H9 (cell line): Measurements from ENCODE around the gene ABHD17B. TPM values are rescaled to one million over a fixed set of nuclear protein-coding genes. Genes with fewer than 3 reads are reported as not detected.

ENCODE experiments used
- DNase-seq: peaks from one replicate; pipeline ENCODE4 v3.0.0-alpha.2; 2017
- H2AFZ ChIP-seq: one replicate; pipeline ENCODE4 v1.6.1; 2013; ENCODE audit warnings: mild to moderate bottlenecking, low read length, control low read depth, moderate library complexity
- H2AK5ac ChIP-seq: 2 replicates; pipeline ENCODE4 v1.6.1; 2013; ENCODE audit warnings: low read length, control low read depth, mixed read lengths; ENCODE audit not compliant: insufficient read length
- H2BK120ac ChIP-seq: one replicate; pipeline ENCODE4 v1.6.1; 2013; ENCODE audit warnings: low read depth, mild to moderate bottlenecking, low read length, control low read depth, inconsistent platforms; ENCODE audit not compliant: poor library complexity, severe bottlenecking
- H2BK12ac ChIP-seq: 2 replicates; pipeline ENCODE4 v1.6.1; 2013; ENCODE audit warnings: low read length, control low read depth, mixed read lengths, low read depth; ENCODE audit not compliant: insufficient read length
- H2BK15ac ChIP-seq: 2 replicates; pipeline ENCODE4 v1.6.1; 2013; ENCODE audit warnings: low read depth, low read length, control low read depth
- H2BK20ac ChIP-seq: one replicate; pipeline ENCODE4 v1.6.1; 2013; ENCODE audit warnings: low read depth, mild to moderate bottlenecking, low read length, control low read depth, inconsistent platforms; ENCODE audit not compliant: poor library complexity, severe bottlenecking
- H2BK5ac ChIP-seq: 2 replicates; pipeline ENCODE4 v1.6.1; 2013; ENCODE audit warnings: low read length, control low read depth, mixed read lengths; ENCODE audit not compliant: insufficient read length
- H3K14ac ChIP-seq: 2 replicates; pipeline ENCODE4 v1.6.1; 2013; ENCODE audit warnings: low read length, control low read depth; ENCODE audit not compliant: insufficient read depth
- H3K18ac ChIP-seq: 2 replicates; pipeline ENCODE4 v1.6.1; 2013; ENCODE audit warnings: low read depth, mild to moderate bottlenecking, mixed read lengths, low read length, control low read depth; ENCODE audit not compliant: insufficient read length
- H3K23ac ChIP-seq: 2 replicates; pipeline ENCODE4 v1.6.1; 2013; ENCODE audit warnings: low read length, control low read depth, mixed read lengths, low read depth; ENCODE audit not compliant: insufficient read length
- H3K23me2 ChIP-seq: 2 replicates; pipeline ENCODE4 v1.6.1; 2013; ENCODE audit warnings: low read depth, mild to moderate bottlenecking, mixed read lengths, low read length, control low read depth; ENCODE audit not compliant: insufficient read length, poor library complexity, severe bottlenecking
- H3K27ac ChIP-seq: 2 replicates; pipeline ENCODE4 v1.5.1; 2013; ENCODE audit warnings: low read length, control low read depth, mixed read lengths, low read depth; ENCODE audit not compliant: insufficient read length
- H3K27me3 ChIP-seq: 2 replicates; pipeline ENCODE4 v1.6.1; 2013; ENCODE audit warnings: low read length, control low read depth, inconsistent platforms; ENCODE audit not compliant: insufficient read depth
- H3K4ac ChIP-seq: 2 replicates; pipeline ENCODE4 v1.6.1; 2013; ENCODE audit warnings: low read depth, mild to moderate bottlenecking, control low read depth, inconsistent platforms, low read length, moderate library complexity
- H3K4me1 ChIP-seq: 2 replicates; pipeline ENCODE4 v1.6.1; 2013; ENCODE audit warnings: low read length, control low read depth, inconsistent platforms; ENCODE audit not compliant: insufficient read depth
- H3K4me2 ChIP-seq: 2 replicates; pipeline ENCODE4 v1.6.1; 2013; ENCODE audit warnings: low read length, control low read depth, mixed read lengths; ENCODE audit not compliant: insufficient read length, insufficient read depth
- H3K56ac ChIP-seq: 2 replicates; pipeline ENCODE4 v1.6.1; 2013; ENCODE audit warnings: low read depth, mild to moderate bottlenecking, mixed read lengths, low read length, control low read depth; ENCODE audit not compliant: insufficient read length
- H3K79me1 ChIP-seq: 2 replicates; pipeline ENCODE4 v1.6.1; 2013; ENCODE audit warnings: low read depth, mild to moderate bottlenecking, moderate library complexity, low read length, control low read depth, inconsistent platforms; ENCODE audit not compliant: insufficient read depth, poor library complexity, severe bottlenecking
- H3K79me2 ChIP-seq: 2 replicates; pipeline ENCODE4 v1.6.1; 2013; ENCODE audit warnings: low read length, control low read depth, inconsistent platforms; ENCODE audit not compliant: insufficient read depth
- H3K9ac ChIP-seq: 2 replicates; pipeline ENCODE4 v1.6.1; 2013; ENCODE audit warnings: low read length, control low read depth, mixed read lengths; ENCODE audit not compliant: insufficient read length; ENCODE audit errors: extremely low read depth
- H3K9me3 ChIP-seq: one replicate; pipeline ENCODE4 v1.6.1; 2013; ENCODE audit warnings: low read depth, low read length, inconsistent platforms; ENCODE audit not compliant: control insufficient read depth
- H3T11ph ChIP-seq: one replicate; pipeline ENCODE4 v1.6.1; 2013; ENCODE audit warnings: mild to moderate bottlenecking, low read length, control low read depth, inconsistent platforms
- H4K20me1 ChIP-seq: one replicate; pipeline ENCODE4 v1.6.1; 2013; ENCODE audit not compliant: control insufficient read depth, insufficient read length, insufficient read depth
- H4K5ac ChIP-seq: 2 replicates; pipeline ENCODE4 v1.6.1; 2013; ENCODE audit warnings: low read depth, mild to moderate bottlenecking, mixed read lengths, low read length, control low read depth; ENCODE audit not compliant: insufficient read length
- H4K8ac ChIP-seq: replicated peaks from 2 replicates; pipeline ENCODE4 v1.6.1; 2013; ENCODE audit warnings: low read length, control low read depth, mixed read lengths, low read depth; ENCODE audit not compliant: insufficient read length
- H4K91ac ChIP-seq: 2 replicates; pipeline ENCODE4 v1.6.1; 2013; ENCODE audit warnings: low read depth, mild to moderate bottlenecking, moderate library complexity, mixed read lengths, low read length, control low read depth; ENCODE audit not compliant: insufficient read length
- H3K27ac Mint-ChIP-seq, 3 experiments: 2 replicates in 2 of 3; 3 replicates in 1 of 3; pipeline ENCODE4 v1.8.0; 2020 to 2021; ENCODE audit warnings: mixed read lengths in 3 of 3, mild to moderate bottlenecking in 1 of 3, moderate library complexity in 1 of 3
- H3K27me3 Mint-ChIP-seq: 2 replicates; pipeline ENCODE4 v1.8.0; 2021; ENCODE audit warnings: low read depth, mild to moderate bottlenecking, moderate library complexity, mixed read lengths
- H3K36me3 Mint-ChIP-seq, 3 experiments: 2 replicates in 2 of 3; 3 replicates in 1 of 3; pipeline ENCODE4 v1.8.0; 2020 to 2021; ENCODE audit warnings: low read depth in 3 of 3, mixed read lengths in 3 of 3; ENCODE audit not compliant: insufficient read depth in 1 of 3
- H3K4me1 Mint-ChIP-seq, 2 experiments: 2 replicates each; pipeline ENCODE4 v1.8.0; 2020; ENCODE audit warnings: mixed read lengths in 2 of 2
- H3K4me3 Mint-ChIP-seq, 2 experiments: 2 replicates in 1 of 2; 3 replicates in 1 of 2; pipeline ENCODE4 v1.8.0; 2020 to 2021; ENCODE audit warnings: mild to moderate bottlenecking in 2 of 2, mixed read lengths in 2 of 2, moderate library complexity in 1 of 2
- H3K9me3 Mint-ChIP-seq, 2 experiments: 2 replicates in 1 of 2; 3 replicates in 1 of 2; pipeline ENCODE4 v1.8.0; 2020; ENCODE audit warnings: mild to moderate bottlenecking in 2 of 2, mixed read lengths in 2 of 2, moderate library complexity in 1 of 2
- CTCF ChIP-seq: fragments of 200-600 bp; sonication (generic); conservative IDR thresholded peaks from 3 replicates; pipeline ENCODE4 v1.8.0; 2021; ENCODE audit warnings: antibody characterized with exemption, mild to moderate bottlenecking
- WGBS: extraction: QIAGEN DNeasy Blood & Tissue Kit; methylation state at CpG from one replicate; pipeline ENCODE4 v1.1.7; 2013; ENCODE audit warnings: missing lambda C conversion rate, low lambda C conversion rate, mixed read lengths; ENCODE audit not compliant: insufficient read length; ENCODE audit errors: extremely low coverage; 5-methylcytosine and 5-hydroxymethylcytosine counted together
- total RNA-seq: library from RNA; stranded (reverse); gene quantifications from 2 replicates; pipeline ENCODE4 v1.2.1, GENCODE V29; 2021

Gene ABHD17B
- total RNA-seq, 1 experiment from 2014 or later = 67.6 TPM

GRCh38 chr9:71816916-71817451 is 94.0 kb downstream of the ABHD17B start:
- no peak overlapping the region for H3T11ph ChIP-seq
- no peak overlapping the region for H3K4me2 ChIP-seq
- no peak for DNase-seq
- Mint-ChIP-seq H3K27ac (peak overlapping the region in 2 of 3 experiments; percentile 7 to 28; a peak in 2 of 7 replicates), H3K9me3 (no peaks in the 10 kb centered on the region), H3K36me3 (no peaks in the 10 kb centered on the region), H3K27me3 (no peaks in the 10 kb centered on the region), H3K4me1 (peaks cover 20 to 25% of the 10 kb centered on the region in 2 experiments), H3K4me3 (no peak overlapping the region)
- no peak overlapping the region for H3K14ac ChIP-seq
- no peak overlapping the region for H2BK20ac ChIP-seq
- H3K9me3 ChIP-seq = no peaks in the 10 kb centered on the region
- H2BK12ac ChIP-seq = no peak overlapping the region
- no peak overlapping the region for H2BK5ac ChIP-seq
- H3K18ac ChIP-seq = no peak overlapping the region
- H3K27ac ChIP-seq = no peak overlapping the region
- TF ChIP-seq CTCF = no peak
- H3K23ac ChIP-seq = no peak overlapping the region
- WGBS = no CpG with 5 or more reads among the region's 9 CpGs
- no peaks in the 10 kb centered on the region for H4K20me1 ChIP-seq
- no peaks in the 10 kb centered on the region for H3K27me3 ChIP-seq
- H3K9ac ChIP-seq = no peak overlapping the region
- no peaks in the 10 kb centered on the region for H3K79me2 ChIP-seq
- no peak overlapping the region for H2BK15ac ChIP-seq
- H3K79me1 ChIP-seq = no peaks in the 10 kb centered on the region
- H4K91ac ChIP-seq = no peak overlapping the region
- H3K23me2 ChIP-seq = no peaks in the 10 kb centered on the region
- no peak overlapping the region for H4K8ac ChIP-seq
- no peak overlapping the region for H2AK5ac ChIP-seq
- no peak overlapping the region for H3K56ac ChIP-seq
- H4K5ac ChIP-seq = no peak overlapping the region
- no peak overlapping the region for H2BK120ac ChIP-seq
- H2AFZ ChIP-seq = no peak overlapping the region
- no peaks in the 10 kb centered on the region for H3K4me1 ChIP-seq
- no peak overlapping the region for H3K4ac ChIP-seq

Other genes with a start within 250 kb of the ABHD17B start
- gene CEMIP2, start 142.7 kb downstream of the ABHD17B start, total RNA-seq = 67.1 and 77.2 TPM in 2 replicates
- 14.1 and 14.4 TPM in 2 replicates for gene C9orf85, start 446 bp upstream of the ABHD17B start, total RNA-seq
- not detected in 2 replicates for gene C9orf57, start 149.4 kb upstream of the ABHD17B start, total RNA-seq
- gene GDA, start 238.2 kb upstream of the ABHD17B start, total RNA-seq = 3.6 and 3.8 TPM in 2 replicates